ENCODE data around the gene MRE11.
"Not testable (repeated sequence)": the region's sequence is repeated elsewhere in the genome, so short reads cannot be mapped to it uniquely, and the experiment has no call there.

Gene MRE11

DNA sequence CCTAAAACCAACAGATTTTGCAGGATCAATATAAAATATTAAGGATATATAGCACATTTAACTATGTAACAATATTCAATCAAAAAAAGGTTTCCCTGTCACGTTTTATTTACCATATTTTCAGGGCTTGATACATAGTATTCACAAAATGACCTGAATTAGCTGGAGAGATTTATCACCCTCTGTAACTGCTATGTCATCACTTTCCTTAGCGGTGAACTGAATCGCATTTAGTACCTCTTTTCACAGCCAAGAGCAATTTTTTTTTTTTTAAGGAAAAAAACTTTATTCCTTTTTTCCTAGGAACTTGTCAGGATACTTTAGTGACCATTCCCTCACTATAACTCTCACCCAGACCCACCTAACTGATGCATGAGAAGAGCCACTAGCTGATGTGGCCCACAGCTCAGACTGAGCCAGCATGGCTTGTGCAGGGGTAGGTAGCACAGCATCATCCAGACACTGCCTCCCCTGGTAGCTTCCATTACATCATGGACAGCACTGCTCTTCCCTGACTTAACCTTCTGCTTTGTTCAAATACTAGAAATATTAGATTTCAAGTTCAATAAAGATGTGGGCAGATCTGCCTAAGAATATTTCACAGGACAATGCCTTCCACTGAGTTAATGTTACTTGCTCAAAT, 75.4 kb downstream of the MRE11 start:
- DNase-seq, result no peak

DNA sequence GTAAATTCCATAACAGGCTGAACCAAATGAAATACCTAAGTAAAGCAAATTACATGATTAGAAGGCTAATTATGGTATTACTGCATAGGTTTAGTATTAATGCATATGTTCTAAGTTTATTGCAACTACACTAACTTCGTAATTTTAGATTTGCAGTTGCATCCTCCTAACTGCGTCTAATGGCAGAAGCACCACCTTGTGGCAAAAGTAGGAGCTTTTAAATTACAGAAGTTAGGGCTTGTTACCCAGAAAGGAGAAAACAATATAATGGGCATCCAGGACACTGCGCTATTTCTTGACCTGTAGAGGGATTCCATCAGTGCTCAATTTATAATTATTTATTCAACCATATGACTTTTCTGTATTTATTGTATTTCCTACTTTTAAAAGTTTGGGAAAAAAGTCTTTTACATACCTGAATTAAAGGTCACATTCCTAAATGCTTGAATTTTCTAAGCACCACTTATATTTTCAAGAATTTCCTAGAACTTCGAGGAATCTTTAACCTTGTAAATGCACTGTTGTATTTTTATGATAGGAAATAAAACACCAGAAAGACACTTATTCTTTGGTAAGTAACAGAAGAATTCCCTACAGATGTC, 76.2 kb downstream of the MRE11 start:
- no peak for DNase-seq

DNA sequence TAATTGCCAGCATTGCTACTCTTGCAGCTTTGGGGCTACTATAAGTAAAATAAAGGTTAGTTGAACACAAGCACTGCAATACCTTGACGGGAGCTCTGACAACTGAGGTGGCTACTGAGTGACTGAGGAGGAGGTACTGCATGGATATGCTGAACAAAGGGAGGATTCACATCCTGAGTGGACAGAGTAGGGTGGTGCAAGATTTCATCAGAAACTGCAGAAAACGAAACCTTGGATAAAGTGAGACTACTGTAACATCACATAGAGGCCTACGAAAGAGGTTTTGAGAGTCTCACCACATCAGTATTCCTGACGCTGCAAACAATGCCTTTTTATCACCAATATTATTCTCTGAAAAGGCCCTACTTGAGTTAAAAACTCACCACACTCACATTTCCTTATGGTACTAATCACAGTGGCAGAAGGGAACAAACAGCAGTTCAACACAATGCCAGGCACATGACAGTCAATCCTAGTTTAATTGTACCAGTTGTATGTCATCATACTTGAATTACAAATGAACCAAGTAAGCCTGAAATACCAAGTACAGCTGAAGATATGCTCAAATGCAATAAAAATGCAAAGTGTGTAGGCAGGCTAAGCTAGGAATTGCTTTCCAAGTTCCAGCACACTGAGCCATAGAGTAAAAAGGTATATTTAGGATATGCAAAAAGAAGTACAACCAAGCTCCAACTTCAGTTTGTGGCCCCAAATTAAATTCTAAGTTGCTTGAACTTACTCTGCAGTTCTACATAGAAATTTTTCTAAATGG, 88.4 kb downstream of the MRE11 start:
- no peak for DNase-seq

DNA sequence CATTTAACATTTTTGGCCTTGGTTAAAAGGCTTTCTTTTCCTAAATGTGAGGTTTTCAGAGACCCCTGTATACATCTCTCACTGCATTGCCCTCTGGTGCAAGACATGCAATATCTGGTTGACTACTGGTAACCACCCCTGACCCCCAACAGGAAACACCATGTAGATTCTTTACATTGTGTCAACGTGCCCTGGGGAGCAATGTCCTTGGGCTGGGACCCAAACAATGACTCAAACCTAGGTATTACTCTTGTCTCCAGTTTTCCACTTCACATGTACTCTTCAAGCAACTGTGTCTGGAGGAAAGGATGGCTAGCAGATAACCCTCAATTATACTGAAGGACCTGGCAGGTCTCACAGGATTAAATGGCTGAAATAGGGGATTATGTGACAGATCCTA, 91.3 kb downstream of the MRE11 start:
- no peak for DNase-seq

DNA sequence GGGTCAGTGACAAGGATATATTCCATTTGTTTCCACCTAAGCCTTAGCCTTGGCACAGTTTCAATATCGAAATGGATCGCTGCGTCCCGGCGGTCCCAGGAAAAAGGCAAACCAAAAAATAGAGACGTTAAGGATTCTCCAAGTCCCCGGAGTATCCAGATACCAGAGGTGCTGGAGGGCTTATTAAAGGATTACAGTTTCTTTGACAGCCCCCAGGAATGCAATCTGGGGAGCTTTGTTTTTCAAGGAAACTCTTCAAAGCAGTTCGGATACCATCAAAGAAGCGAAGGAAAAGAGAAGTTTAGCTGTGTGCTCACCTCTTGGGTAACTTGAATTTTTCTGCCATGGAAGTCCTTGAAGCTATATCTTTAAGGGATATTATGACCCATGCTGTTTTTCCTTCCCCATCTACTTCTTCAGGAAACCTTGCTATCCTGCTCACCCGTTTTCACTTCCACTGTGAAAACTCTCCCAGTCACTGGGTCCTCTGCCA, 91.8 kb downstream of the MRE11 start:
- no peak for DNase-seq

DNA sequence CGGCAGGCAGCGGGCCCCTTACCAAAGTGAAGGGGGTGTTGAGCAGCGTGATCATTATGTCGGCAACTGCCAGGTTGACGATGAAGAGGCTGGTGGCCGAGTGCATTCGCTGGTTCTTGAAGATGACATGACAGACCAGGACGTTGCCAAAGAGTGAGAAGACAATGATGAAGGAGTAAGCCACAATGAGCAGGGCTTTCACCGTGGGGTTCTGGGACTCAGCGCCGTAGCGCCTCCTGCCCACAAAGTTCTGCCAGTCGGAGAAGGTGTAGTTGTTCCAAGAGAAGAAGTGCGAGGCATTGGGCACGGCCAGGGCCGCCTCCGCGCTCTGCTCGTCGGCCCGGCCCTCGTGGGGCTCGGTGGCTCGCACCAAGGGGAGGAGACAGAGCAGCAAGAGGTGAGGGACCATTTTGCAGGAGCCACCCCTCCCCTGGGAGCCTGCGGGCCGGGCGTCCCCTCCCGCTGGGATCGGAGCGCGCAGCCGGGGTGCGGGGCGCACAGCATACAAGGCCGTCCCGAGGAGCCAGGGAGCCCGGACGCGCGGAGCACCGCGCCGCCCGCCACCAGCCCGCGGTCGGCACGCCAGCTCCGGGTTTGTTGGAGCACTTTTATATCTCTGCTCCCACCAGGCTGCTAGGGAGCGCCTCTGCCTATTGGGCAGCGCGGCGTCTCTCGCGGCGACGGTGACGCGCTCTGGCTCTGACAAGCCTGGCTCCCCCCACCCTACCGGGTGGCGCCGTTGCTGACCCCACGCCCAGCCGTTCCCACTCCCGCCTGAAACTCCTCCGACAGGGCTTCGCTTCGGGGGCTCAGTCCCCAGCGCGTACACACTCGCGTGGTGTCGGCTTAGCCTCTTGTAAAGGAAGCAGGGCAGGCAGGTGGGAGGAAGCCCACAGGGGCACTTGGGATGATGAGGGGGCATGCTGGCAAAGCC, 92.5 kb downstream of the MRE11 start, which contains the start of gene GPR83:
TSS of gene GPR83 (minus strand) at position 581 of the 934 bp plus-strand sequence. CDS start at position 409, 172 bp downstream.
- no peak for DNase-seq

DNA sequence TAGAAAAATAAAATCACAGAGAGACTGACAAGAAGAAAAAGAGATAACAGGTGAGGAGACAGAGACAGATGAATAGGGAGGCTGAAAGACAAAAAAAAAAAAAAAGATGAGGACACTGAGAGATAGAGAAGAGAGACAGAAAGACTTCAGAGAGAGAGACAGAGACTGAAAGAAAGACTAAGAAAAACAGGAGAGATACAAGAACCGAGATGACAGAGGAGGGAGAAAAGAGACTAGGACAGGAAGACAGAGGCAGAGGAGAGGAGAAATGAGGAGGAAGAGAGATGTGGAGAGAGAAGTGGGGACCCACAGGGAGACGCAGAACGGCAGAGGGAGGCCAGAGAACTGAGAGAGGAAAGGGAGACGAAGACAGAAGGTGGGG, 93.2 kb downstream of the MRE11 start:
- no peak for DNase-seq

DNA sequence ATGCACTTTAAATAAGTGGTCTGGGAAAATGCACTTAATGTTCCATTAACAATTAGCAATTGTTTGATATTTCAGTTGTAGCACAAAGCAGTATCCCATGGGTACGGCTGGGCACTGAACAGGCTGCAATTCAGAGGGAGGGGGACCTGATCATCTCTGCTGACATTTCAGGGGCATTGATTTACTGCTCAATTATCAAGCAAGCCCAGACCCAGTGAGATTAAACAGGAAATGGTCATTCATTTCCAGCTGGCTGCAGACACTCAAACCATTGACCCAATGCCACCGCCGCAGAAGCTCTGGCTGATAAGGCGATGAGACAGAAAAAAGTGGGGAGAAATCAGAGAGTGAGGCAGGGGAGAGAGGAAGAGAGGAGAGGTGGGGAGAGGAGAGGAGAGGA, 93.6 kb downstream of the MRE11 start:
- DNase-seq, result no peak

DNA sequence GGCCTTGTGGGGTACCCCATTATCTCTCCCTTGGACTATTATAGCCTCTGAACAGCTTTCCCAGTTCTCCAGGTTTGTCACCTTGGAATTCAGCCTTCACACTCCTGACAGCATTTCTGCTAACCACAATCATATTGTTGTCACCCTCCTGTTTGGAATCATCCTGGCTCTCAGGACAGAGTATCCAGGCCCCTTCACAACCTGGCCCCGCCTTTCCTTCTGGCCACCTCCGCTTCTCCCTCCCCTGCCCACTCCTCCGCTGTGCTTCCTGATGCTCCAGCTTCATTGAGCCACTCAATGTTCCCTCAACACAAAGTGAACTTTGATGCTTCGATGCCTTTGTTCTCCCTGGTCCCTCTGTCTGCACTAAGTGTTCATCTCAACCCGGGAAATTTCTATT, 95.5 kb downstream of the MRE11 start:
- no peak for DNase-seq

DNA sequence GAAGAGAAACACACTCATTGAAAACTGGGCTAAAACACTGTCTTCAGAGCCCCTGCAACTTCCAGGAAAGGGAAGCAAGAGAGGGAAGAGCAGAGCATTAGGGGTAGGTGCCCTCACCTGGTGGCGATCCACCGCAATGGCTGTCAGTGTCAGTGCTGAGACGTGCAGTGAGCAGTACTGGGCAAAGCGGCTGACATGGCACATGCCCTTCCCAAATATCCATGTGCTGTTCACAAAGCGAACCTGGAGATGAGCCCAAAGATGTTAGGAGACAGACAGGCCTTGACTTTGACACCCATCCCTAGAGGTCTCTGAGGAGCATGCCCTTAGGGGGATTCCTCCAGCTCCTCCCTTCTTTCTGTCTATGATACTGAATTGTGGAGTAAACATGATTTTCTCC, 97.4 kb downstream of the MRE11 start:
- DNase-seq, result no peak

DNA sequence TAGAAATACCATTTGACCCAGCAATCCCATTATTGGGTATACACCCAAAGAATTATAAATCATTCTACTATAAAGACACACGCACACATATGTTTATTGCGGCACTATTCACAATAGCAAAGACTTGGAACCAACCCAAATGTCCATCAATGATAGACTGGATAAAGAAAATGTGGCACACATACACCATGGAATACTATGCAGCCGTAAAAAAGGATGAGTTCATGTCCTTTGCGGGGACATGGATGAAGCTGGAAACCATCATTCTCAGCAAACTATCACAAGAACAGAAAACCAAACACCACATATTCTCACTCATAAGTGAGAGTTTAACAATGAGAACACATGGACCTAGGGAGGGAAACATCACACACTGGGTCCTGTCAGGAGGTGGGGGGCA, 101.7 kb downstream of the MRE11 start:
- DNase-seq, result not testable (repeated sequence)

DNA sequence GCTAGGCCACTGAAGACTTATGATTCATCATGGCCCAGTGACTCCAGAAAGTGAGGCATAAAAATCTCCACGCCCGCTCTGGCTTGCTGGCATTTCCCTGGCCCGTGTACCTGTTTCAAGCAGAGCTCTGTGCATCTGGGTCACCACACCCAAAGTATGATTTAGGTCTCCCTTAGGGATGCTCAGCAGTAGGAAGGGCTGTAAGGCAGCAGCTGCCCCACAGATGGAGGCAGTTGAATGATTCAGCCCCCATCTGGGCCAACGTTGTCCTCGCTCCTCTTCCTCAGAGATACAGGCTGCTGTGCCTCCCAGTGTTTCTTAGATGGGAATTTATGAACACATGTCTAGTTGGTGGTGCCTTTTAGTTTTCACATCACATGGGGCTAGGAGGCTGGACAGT, 114.0 kb downstream of the MRE11 start:
- no peak for DNase-seq

DNA sequence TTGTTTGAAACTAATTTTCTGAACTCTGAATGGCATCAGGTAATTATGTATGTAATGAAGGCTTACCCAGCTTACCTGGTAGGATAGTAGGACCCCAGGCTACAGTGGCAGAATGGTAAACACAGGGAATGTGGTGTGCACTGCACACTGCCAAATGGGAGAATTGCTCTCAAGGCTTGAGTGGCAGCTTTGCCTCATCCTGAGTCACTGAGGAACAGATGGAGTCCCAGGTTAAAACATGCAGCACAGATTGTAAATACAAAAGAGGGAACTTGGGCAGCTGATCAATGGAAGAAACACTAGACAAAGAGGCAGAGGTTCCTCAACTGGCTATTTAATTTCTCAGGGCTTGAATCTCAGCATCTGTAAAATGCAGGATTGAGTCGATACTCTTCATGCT, 116.8 kb downstream of the MRE11 start:
- DNase-seq, result no peak

DNA sequence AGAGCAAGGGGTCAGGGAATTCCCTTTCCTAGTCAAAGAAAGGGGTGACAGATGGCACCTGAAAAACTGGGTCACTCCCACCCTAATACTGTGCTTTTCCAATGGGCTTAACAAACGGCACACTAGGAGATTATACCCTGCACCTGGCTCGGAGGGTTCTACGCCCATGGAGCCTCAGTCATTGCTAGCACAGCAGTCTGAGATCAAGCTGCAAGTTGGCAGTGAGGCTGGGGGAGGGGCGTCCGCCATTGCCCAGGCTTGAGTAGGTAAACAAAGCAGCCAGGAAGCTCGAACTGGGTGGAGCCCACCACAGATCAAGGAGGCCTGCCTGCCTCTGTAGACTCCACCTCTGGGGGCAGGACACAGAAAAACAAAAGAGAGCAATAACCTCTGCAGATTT, 123.1 kb downstream of the MRE11 start:
- not testable (repeated sequence) for DNase-seq

Data from SHP77 (cell line).